Neural cell (in vitro differentiated cells): ENCODE results near the gene SV2C. TPM values are rescaled to one million over a fixed set of nuclear protein-coding genes. Genes with fewer than 3 reads are reported as not detected.

ENCODE experiments used
- H2AFZ ChIP-seq: fragments of 200-600, 300-800 bp; sonication (generic), shearing (Covaris generic); 2 replicates; pipeline ENCODE4 v1.6.0; 2014; ENCODE audit warnings: low read depth, mild to moderate bottlenecking, antibody characterized with exemption, low read length, moderate library complexity
- H3F3A ChIP-seq: fragments of 200-600 bp; shearing (Covaris generic); 2 replicates; pipeline ENCODE4 v1.6.1; 2016; ENCODE audit warnings: mild to moderate bottlenecking, moderate library complexity, mixed read lengths, antibody characterized with exemption, low read length; ENCODE audit not compliant: insufficient read depth, poor library complexity, severe bottlenecking
- H3K27ac ChIP-seq: fragments of 200-600, 300-800 bp; sonication (generic), shearing (Covaris generic); 2 replicates; pipeline ENCODE4 v1.5.1; 2014; ENCODE audit warnings: mild to moderate bottlenecking, low read length, moderate library complexity
- H3K27me3 ChIP-seq: fragments of 300-800, 200-600 bp; sonication (generic), shearing (Covaris generic); 2 replicates; pipeline ENCODE4 v1.6.0; 2014; ENCODE audit warnings: mild to moderate bottlenecking, low read depth, low read length, moderate library complexity; ENCODE audit not compliant: insufficient read depth
- H3K36me3 ChIP-seq: fragments of 300-800, 200-600 bp; sonication (generic), shearing (Covaris generic); 2 replicates; pipeline ENCODE4 v1.5.1; 2014; ENCODE audit warnings: mild to moderate bottlenecking, antibody characterized with exemption, low read length, moderate library complexity; ENCODE audit not compliant: insufficient read depth
- H3K4me2 ChIP-seq: fragments of 300-800, 200-600 bp; sonication (generic), shearing (Covaris generic); 2 replicates; pipeline ENCODE4 v1.6.0; 2014; ENCODE audit warnings: mild to moderate bottlenecking, low read length
- H3K4me3 ChIP-seq: fragments of 300-800, 200-600 bp; sonication (generic), shearing (Covaris generic); 2 replicates; pipeline ENCODE4 v1.5.1; 2014; ENCODE audit warnings: mild to moderate bottlenecking, low read length, moderate library complexity
- H3K79me2 ChIP-seq: fragments of 200-600 bp; shearing (Covaris generic); replicated peaks from 2 replicates; pipeline ENCODE4 v1.6.0; 2014; ENCODE audit warnings: mild to moderate bottlenecking, low read length, moderate library complexity; ENCODE audit not compliant: insufficient read depth
- H3K9ac ChIP-seq: fragments of 300-800, 200-600 bp; sonication (generic), shearing (Covaris generic); 2 replicates; pipeline ENCODE4 v1.6.1; 2016; ENCODE audit warnings: mild to moderate bottlenecking, low read length, mixed read lengths
- H3K9me2 ChIP-seq: fragments of 200-600 bp; shearing (Covaris generic); 2 replicates; pipeline ENCODE4 v1.6.1; 2016; ENCODE audit warnings: mild to moderate bottlenecking, low read length, mixed read lengths; ENCODE audit not compliant: insufficient read depth
- H3K9me3 ChIP-seq: fragments of 200-600, 300-800 bp; sonication (generic), shearing (Covaris generic); 2 replicates; pipeline ENCODE4 v1.6.1; 2016; ENCODE audit warnings: mild to moderate bottlenecking, mixed run types, low read length, moderate library complexity, mixed read lengths
- H4K20me1 ChIP-seq: fragments of 200-600 bp; shearing (Covaris generic); 2 replicates; pipeline ENCODE4 v1.6.1; 2016; ENCODE audit warnings: mild to moderate bottlenecking, mixed run types; ENCODE audit not compliant: insufficient read depth
- EP300 ChIP-seq: fragments of 450-650 bp; conservative IDR thresholded peaks from 2 replicates; pipeline ENCODE4 v1.6.1; 2014; ENCODE audit warnings: antibody characterized with exemption, mild to moderate bottlenecking, moderate library complexity; ENCODE audit not compliant: poor library complexity, severe bottlenecking
- MXI1 ChIP-seq: fragments of 450-650 bp; conservative IDR thresholded peaks from 2 replicates; pipeline ENCODE4 v1.6.1; 2014; ENCODE audit warnings: antibody characterized with exemption, mild to moderate bottlenecking; ENCODE audit not compliant: poor library complexity, severe bottlenecking
- POLR2AphosphoS5 ChIP-seq: IDR thresholded peaks from 2 replicates; pipeline ENCODE4 v1.6.1; 2012
- RAD21 ChIP-seq: fragments of 450-650 bp; conservative IDR thresholded peaks from 2 replicates; pipeline ENCODE4 v1.6.1; 2014; ENCODE audit warnings: antibody characterized with exemption, mild to moderate bottlenecking, moderate library complexity
- SMC3 ChIP-seq: fragments of 450-650 bp; conservative IDR thresholded peaks from 2 replicates; pipeline ENCODE4 v1.6.1; 2014; ENCODE audit warnings: antibody characterized with exemption, mild to moderate bottlenecking, moderate library complexity; ENCODE audit not compliant: poor library complexity
- polyA plus RNA-seq: library from polyadenylated mRNA; depleted of rRNA; stranded (reverse); fragments of >200 nt; gene quantifications from 2 replicates; pipeline ENCODE4 v1.2.3, GENCODE V29; 2014
- TF ChIP-seq, protein P1 (sequence below): fragments of 450-650 bp; IDR thresholded peaks from 2 replicates; pipeline ENCODE4 v1.5.1; 2014; ENCODE audit warnings: antibody characterized with exemption, mild to moderate bottlenecking, moderate library complexity; ENCODE audit not compliant: poor library complexity, severe bottlenecking
- TF ChIP-seq, protein P2 (sequence below): IDR thresholded peaks from 2 replicates; pipeline ENCODE4 v1.6.1; 2012; ENCODE audit warnings: borderline replicate concordance

Gene SV2C
- polyA plus RNA-seq, 1 donor from 2014 or later, result 0.45 TPM

DNA sequence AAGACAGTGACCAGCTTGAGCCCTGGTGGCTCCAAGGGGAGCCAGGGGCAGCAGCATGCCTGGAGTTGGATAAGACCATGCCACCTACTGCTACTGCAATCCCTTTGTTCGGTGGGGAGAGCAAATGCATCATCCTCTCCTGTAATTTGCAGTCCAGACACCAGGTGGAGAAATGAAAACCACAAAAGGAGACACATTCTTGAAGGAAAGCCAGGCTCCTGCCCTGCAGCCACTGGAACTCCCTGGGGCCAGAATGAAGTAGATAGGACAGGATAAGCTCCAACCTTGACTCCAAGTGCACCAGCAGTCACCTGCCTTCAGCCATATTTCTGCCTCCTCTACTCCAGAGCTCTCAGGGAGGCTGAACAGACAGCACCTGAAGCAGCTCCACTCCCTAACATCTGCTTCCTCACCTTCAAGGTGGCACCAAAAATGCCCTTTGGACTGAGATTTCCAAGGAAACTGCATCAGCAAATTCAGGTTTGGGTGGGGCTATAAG is 254.8 kb downstream of the SV2C start:
- Histone ChIP-seq H3K4me3 (no peak overlapping the region), H3K36me3 (no peaks in the 10 kb centered on the region), H4K20me1 (no peaks in the 10 kb centered on the region), H3K79me2 (no peaks in the 10 kb centered on the region), H3K9me3 (no peaks in the 10 kb centered on the region), H3K4me2 (no peak overlapping the region), H3F3A (no peaks in the 10 kb centered on the region), H2AFZ (no peak overlapping the region), H3K27ac (no peak overlapping the region), H3K27me3 (no peaks in the 10 kb centered on the region), H3K9me2 (no peaks in the 10 kb centered on the region), H3K9ac (no peak overlapping the region)
- no peak for TF ChIP-seq POLR2AphosphoS5
- peak; percentile 21 for TF ChIP-seq RAD21
- TF ChIP-seq, protein P1, sequence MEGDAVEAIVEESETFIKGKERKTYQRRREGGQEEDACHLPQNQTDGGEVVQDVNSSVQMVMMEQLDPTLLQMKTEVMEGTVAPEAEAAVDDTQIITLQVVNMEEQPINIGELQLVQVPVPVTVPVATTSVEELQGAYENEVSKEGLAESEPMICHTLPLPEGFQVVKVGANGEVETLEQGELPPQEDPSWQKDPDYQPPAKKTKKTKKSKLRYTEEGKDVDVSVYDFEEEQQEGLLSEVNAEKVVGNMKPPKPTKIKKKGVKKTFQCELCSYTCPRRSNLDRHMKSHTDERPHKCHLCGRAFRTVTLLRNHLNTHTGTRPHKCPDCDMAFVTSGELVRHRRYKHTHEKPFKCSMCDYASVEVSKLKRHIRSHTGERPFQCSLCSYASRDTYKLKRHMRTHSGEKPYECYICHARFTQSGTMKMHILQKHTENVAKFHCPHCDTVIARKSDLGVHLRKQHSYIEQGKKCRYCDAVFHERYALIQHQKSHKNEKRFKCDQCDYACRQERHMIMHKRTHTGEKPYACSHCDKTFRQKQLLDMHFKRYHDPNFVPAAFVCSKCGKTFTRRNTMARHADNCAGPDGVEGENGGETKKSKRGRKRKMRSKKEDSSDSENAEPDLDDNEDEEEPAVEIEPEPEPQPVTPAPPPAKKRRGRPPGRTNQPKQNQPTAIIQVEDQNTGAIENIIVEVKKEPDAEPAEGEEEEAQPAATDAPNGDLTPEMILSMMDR, result peak; percentile 33
- TF ChIP-seq MXI1, result no peak
- TF ChIP-seq SMC3, result peak; percentile 25

DNA sequence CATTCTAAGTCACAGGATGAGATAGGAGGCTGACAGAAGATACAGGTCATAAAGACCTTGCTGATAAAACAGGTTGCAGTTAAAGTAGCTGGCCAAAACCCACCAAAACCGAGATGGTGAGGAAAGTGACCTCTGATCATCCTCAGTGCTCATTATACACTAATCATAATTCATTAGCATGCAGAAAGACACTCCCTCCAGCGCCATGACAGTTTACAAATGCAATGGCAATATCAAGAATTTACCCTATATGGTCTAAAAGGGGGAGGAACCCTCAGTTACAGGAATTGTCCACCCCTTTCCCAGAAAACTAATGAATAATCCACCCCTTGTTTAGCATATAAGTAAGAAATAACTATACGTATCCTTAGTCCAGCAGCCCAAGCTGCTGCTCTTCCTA is 256.7 kb downstream of the SV2C start:
- Histone ChIP-seq H3K4me3 (no peak overlapping the region), H3K9ac (no peak overlapping the region), H4K20me1 (no peaks in the 10 kb centered on the region), H3F3A (no peaks in the 10 kb centered on the region), H3K9me3 (no peaks in the 10 kb centered on the region), H3K36me3 (no peaks in the 10 kb centered on the region), H3K9me2 (no peaks in the 10 kb centered on the region), H3K79me2 (no peaks in the 10 kb centered on the region), H3K4me2 (no peak overlapping the region), H3K27ac (no peak overlapping the region), H2AFZ (no peak overlapping the region), H3K27me3 (no peaks in the 10 kb centered on the region)
- TF ChIP-seq RAD21 (no peak), POLR2AphosphoS5 (no peak), SMC3 (no peak), EP300 (no peak)
- TF ChIP-seq, protein P1, result no peak
- TF ChIP-seq, protein P2, sequence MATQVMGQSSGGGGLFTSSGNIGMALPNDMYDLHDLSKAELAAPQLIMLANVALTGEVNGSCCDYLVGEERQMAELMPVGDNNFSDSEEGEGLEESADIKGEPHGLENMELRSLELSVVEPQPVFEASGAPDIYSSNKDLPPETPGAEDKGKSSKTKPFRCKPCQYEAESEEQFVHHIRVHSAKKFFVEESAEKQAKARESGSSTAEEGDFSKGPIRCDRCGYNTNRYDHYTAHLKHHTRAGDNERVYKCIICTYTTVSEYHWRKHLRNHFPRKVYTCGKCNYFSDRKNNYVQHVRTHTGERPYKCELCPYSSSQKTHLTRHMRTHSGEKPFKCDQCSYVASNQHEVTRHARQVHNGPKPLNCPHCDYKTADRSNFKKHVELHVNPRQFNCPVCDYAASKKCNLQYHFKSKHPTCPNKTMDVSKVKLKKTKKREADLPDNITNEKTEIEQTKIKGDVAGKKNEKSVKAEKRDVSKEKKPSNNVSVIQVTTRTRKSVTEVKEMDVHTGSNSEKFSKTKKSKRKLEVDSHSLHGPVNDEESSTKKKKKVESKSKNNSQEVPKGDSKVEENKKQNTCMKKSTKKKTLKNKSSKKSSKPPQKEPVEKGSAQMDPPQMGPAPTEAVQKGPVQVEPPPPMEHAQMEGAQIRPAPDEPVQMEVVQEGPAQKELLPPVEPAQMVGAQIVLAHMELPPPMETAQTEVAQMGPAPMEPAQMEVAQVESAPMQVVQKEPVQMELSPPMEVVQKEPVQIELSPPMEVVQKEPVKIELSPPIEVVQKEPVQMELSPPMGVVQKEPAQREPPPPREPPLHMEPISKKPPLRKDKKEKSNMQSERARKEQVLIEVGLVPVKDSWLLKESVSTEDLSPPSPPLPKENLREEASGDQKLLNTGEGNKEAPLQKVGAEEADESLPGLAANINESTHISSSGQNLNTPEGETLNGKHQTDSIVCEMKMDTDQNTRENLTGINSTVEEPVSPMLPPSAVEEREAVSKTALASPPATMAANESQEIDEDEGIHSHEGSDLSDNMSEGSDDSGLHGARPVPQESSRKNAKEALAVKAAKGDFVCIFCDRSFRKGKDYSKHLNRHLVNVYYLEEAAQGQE, result no peak
